BJ (cell line): ENCODE measurements around the gene LMCD1. TPM values are rescaled to one million over a fixed set of nuclear protein-coding genes. Genes with fewer than 3 reads are reported as not detected.

Experiments
- CTCF ChIA-PET: fragments of 350-600 bp; formaldehyde crosslinking; extraction: SDS; loops from one replicate; lab custom pipeline; 2021; ENCODE audit warnings: antibody characterized with exemption, inconsistent platforms; lab: Yijun Ruan, JAX
- POLR2A ChIA-PET: fragments of 300-600 bp; sonication (Branson Sonifier 250); formaldehyde crosslinking; extraction: SDS; loops from one replicate; lab custom pipeline; 2021; ENCODE audit warnings: antibody characterized with exemption; lab: Charles Lee
- DNase-seq: peaks from one replicate; pipeline ENCODE4 v3.0.0-alpha.2; 2011; ENCODE audit warnings: low read depth
- H3K27me3 ChIP-seq: 2 replicates; pipeline ENCODE4 v1.6.0; 2011; ENCODE audit warnings: low read length; ENCODE audit not compliant: control insufficient read depth, insufficient read depth
- H3K36me3 ChIP-seq: 2 replicates; pipeline ENCODE4 v1.5.1; 2011; ENCODE audit warnings: low read length; ENCODE audit not compliant: control insufficient read depth, insufficient read depth
- H3K4me3 ChIP-seq: 2 replicates; pipeline ENCODE4 v1.5.1; 2011; ENCODE audit warnings: low read depth, mild to moderate bottlenecking, control low read depth, low read length
- polyA plus RNA-seq: library from polyadenylated mRNA; depleted of rRNA; stranded (reverse); fragments of >200 nt; gene quantifications from 2 replicates; pipeline ENCODE4 v1.2.3, GENCODE V29; 2011
- TF ChIP-seq, protein P1 (sequence below): IDR thresholded peaks from 2 replicates; pipeline ENCODE4 v1.5.1; 2011; ENCODE audit warnings: low read depth, mild to moderate bottlenecking, control low read depth, inconsistent platforms, low read length, moderate library complexity; ENCODE audit not compliant: insufficient read depth

Gene LMCD1
- polyA plus RNA-seq, 1 experiment: 168 TPM

DNA sequence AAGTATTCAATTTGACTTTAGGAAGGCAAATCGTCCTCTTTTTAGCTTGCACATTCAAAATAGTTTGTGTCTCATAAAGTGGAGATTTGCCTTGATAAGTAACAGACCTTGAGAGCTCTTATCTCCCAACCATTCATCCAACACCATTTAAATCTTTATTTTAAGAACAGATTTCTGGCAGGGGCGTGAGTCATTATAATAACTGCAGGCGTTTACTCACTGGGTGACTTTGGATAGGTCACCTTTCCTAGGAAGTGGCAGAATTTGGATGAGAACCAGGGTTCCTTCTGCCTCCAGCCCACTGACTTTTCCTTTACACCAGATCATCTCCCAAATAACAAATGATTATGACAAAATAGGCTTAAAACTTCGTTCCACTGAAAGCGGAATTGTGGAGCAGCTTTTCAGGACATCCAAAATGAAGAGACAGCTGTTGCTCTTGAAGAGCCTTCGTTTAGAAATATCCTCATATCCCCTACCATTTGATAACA lies 5.0 kb downstream of the LMCD1 start:
- ChIA-PET CTCF (interaction anchor here (1.3 to 7.0 kb wide), 2 partner anchors 9 to 63 kb away, joined by 3 to 44 read pairs; no protein-coding TSS in a partner anchor), POLR2A (interaction anchor here (0.5 to 0.9 kb wide), 3 partner anchors 23 to 64 kb away, joined by 3 read pairs; no protein-coding TSS in a partner anchor)
- H3K36me3 ChIP-seq: peaks cover 3% of the 10 kb centered on the region
- DNase-seq: no peak
- no peaks in the 10 kb centered on the region for H3K27me3 ChIP-seq
- TF ChIP-seq, protein P1, sequence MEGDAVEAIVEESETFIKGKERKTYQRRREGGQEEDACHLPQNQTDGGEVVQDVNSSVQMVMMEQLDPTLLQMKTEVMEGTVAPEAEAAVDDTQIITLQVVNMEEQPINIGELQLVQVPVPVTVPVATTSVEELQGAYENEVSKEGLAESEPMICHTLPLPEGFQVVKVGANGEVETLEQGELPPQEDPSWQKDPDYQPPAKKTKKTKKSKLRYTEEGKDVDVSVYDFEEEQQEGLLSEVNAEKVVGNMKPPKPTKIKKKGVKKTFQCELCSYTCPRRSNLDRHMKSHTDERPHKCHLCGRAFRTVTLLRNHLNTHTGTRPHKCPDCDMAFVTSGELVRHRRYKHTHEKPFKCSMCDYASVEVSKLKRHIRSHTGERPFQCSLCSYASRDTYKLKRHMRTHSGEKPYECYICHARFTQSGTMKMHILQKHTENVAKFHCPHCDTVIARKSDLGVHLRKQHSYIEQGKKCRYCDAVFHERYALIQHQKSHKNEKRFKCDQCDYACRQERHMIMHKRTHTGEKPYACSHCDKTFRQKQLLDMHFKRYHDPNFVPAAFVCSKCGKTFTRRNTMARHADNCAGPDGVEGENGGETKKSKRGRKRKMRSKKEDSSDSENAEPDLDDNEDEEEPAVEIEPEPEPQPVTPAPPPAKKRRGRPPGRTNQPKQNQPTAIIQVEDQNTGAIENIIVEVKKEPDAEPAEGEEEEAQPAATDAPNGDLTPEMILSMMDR: no peak
- no peak overlapping the region for H3K4me3 ChIP-seq

DNA sequence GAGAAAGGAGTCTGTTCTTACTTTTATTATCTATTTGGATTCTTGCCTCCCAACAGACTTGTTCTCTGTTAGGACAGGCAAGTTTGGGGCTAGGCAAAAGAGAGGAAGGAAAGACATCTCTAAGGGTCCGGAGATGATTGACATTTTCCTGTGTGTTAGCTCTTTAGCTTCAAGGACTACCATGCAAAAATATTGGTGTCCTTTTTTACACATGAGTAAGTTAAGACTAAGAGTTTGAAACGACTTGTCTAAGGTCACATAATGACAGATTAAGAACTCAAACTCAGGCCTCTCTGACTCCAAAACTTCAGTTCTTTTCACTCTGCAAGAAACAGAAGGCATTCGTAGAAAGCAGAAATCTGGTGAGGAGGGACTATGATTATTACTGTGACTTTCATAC lies 5.9 kb downstream of the LMCD1 start:
- CTCF ChIA-PET: interaction anchor here (7.0 kb wide), 1 partner anchor 64 kb away, joined by 44 read pairs; no protein-coding TSS in a partner anchor
- TF ChIP-seq, protein P1: no peak
- Histone ChIP-seq H3K4me3 (no peak overlapping the region), H3K27me3 (no peaks in the 10 kb centered on the region), H3K36me3 (peaks cover 3% of the 10 kb centered on the region)
- POLR2A ChIA-PET: no interaction called here
- no peak for DNase-seq

DNA sequence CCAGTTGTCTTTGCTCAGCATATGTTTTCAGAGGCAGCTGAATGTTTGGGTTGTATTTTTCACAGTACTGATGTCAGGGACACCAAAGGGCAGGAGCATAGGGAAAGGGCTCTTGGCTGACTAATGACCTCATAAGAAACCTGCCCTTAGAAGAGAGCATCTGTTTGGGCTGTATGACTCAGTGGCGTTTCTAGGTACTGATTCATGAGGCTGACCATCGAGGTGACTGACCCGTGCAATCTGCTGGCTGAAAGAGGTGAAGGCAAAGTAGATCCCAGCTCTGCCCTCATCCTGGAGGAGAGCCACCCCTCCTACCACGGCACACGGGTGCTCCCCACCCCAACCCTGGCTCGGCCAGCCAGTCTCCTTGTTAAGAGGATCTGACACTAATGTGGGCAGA lies 8.3 kb downstream of the LMCD1 start:
- DNase-seq: peak; percentile 69
- Histone ChIP-seq H3K36me3 (peaks cover 3% of the 10 kb centered on the region), H3K27me3 (no peaks in the 10 kb centered on the region), H3K4me3 (no peak overlapping the region)
- ChIA-PET CTCF (no interaction called here), POLR2A (no interaction called here)
- TF ChIP-seq, protein P1: no peak

DNA sequence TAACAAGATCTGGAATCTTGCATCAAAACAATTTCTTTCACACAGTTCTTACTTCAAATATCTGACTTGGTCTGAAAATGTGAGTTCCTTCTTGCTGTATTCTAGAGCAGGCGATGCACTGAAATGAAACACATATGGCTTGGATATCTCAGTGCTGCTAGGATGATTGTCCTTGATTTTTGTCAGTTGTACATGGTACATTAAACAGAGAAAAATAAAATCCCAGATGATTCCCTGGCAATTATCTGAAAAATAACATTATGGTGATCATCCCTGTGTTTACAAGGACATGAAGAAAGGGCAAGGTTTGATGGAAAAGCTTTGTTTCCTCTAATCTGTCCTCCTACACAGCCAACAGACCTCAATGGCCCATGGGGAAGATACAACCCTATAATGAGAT lies 10.6 kb downstream of the LMCD1 start:
- no peak for DNase-seq
- CTCF ChIA-PET: interaction anchor here (1.1 to 2.2 kb wide), 3 partner anchors 8 to 110 kb away, joined by 3 to 8 read pairs (median 3); no protein-coding TSS in a partner anchor
- no peaks in the 10 kb centered on the region for H3K27me3 ChIP-seq
- POLR2A ChIA-PET: no interaction called here
- H3K4me3 ChIP-seq: no peak overlapping the region
- H3K36me3 ChIP-seq: peaks cover 5% of the 10 kb centered on the region
- TF ChIP-seq, protein P1: no peak

DNA sequence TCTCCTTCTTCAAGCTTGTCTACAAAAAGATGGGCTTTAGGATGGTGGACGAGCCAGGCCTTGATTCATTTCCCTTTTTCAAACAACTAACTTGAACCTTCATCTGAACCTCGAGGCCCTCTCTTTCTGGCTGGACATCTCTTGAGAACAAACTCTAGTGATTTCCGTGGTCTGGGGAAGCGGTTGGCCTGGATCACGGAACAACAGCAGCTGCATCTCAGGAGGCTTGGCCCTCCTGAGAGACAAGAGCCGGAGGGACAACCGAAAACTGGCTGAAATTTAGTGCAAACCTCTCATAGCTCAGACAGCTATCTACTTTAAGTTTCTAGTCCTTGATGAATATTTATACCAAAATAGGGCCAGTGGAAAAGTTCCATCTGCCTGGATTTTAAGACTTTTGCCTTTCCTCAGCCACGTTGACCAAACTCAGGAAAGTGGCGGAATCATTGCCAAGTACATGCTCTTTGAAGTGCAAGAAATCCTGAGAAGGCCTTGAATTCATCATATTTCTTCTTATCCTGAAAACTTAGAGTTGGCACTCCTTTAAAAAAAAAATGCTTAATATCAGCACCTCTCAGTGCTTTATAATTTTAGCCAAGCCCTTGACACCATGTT lies 14.5 kb downstream of the LMCD1 start:
- CTCF ChIA-PET: interaction anchor here (0.7 to 2.4 kb wide), 3 partner anchors 10 to 93 kb away, joined by 3 to 5 read pairs (median 3); no protein-coding TSS in a partner anchor
- no peaks in the 10 kb centered on the region for H3K27me3 ChIP-seq
- H3K36me3 ChIP-seq: peaks cover 3% of the 10 kb centered on the region; the same call in 1 of the 2 replicates
- no peak overlapping the region for H3K4me3 ChIP-seq
- TF ChIP-seq, protein P1: no peak
- no peak for DNase-seq
- POLR2A ChIA-PET: no interaction called here
